Activated CD8-positive, alpha-beta memory T cell treated with anti-CD3 and anti-CD28 coated beads for 36 hours (primary cell): ENCODE measurements around the gene MTREX. TPM values are rescaled to one million over a fixed set of nuclear protein-coding genes. Genes with fewer than 3 reads are reported as not detected.

Experiments
- CTCF ChIA-PET: fragments of 350-600 bp; sonication (Branson Sonifier 250); formaldehyde crosslinking; loops from one replicate; lab custom pipeline; 2021; ENCODE audit warnings: antibody characterized with exemption; lab: Charles Lee
- POLR2A ChIA-PET: fragments of 350-600 bp; sonication (Branson Sonifier 250); formaldehyde crosslinking; loops from one replicate; lab custom pipeline; 2021; ENCODE audit warnings: antibody characterized with exemption; lab: Charles Lee
- total RNA-seq, 2 experiments: library from RNA; stranded (reverse); gene quantifications; one replicate each; pipeline ENCODE4 v1.2.3, GENCODE V29; 2021

MTREX gene
- total RNA-seq, 2 experiments from 2014 or later = 108 to 118 TPM

DNA sequence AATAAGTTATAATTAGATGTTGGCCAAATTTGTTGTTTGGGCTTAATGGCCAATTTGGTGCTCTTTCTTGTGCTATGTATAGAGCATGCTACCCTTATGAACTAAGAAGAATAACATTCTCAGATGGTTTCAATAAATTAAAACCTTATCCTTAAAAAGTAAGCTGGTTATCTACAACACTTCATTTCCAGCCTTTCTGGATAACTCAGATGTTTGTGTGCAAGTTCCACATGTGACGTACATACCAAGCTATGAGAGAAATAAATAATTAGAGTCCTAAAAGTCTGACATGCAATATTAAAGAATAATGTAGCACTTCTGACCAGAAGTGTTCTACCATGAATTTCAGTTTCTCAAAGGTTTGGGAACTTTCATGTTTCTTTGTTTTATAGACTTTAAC lies 11.7 kb downstream of the MTREX start:
- ChIA-PET POLR2A (no interaction called here), CTCF (no interaction called here)

GRCh38 chr5:55320571-55320970 lies 12.8 kb downstream of the MTREX start:
- POLR2A ChIA-PET = interaction anchor here (0.8 kb wide), 1 partner anchor 23 kb away, joined by 3 read pairs; no protein-coding TSS in a partner anchor
- CTCF ChIA-PET = no interaction called here

GRCh38 chr5:55324006-55324405 lies 16.2 kb downstream of the MTREX start:
- POLR2A ChIA-PET = no interaction called here
- CTCF ChIA-PET = no interaction called here

DNA sequence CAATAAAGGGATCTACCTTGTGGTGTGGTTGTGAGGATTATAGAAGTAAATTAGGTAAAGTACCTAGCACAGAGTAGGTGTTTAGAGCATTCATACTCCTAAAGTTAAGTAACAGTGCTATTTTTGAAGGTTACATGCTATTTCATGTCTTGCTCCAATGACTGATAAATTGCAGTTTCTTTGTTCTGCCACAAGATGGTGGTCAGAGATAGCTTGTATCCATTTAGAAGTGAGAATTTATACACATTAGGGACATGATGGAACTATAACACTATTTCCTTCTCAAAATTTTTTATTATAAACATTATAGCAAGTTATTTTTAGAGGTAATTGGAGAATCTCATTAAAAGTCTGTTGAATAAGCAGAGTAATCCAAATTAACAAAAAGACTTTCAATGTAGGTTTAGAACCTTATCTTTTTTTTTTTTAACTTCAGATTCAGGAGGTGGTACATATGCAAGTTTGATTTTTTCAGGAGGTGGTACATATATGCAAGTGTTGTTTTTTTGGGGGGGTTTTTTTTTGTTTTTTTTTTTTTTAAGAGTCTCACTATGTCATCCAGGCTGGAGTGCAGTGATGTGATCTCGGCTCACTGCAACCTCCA lies 17.1 kb downstream of the MTREX start:
- ChIA-PET CTCF (interaction anchor here (0.6 to 0.7 kb wide), 3 partner anchors 18 to 358 kb away, joined by 3 read pairs; no protein-coding TSS in a partner anchor), POLR2A (interaction anchor here (0.7 kb wide), 1 partner anchor 1054 kb away, joined by 3 read pairs; no protein-coding TSS in a partner anchor)

DNA sequence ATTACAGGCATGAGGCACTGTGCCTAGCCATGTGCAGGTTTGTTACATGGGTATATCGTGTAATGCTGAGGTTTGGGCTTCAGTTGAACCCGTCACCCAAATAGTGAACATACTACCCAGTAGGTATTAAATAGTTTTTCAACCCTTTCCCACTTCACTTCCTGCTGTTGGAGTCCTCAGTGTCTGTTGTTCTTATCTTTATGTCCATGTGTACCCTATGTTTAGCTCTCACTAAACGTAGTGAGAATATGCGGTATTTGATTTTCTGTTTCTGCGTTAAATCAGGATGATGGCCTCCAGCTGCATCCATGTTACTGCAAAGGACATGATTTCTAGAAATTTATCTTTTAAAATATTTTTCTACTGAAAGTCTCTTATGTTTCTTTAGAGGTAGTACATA lies 17.8 kb downstream of the MTREX start:
- CTCF ChIA-PET = no interaction called here
- POLR2A ChIA-PET = interaction anchor here (0.7 kb wide), 1 partner anchor 1054 kb away, joined by 3 read pairs; no protein-coding TSS in a partner anchor

DNA sequence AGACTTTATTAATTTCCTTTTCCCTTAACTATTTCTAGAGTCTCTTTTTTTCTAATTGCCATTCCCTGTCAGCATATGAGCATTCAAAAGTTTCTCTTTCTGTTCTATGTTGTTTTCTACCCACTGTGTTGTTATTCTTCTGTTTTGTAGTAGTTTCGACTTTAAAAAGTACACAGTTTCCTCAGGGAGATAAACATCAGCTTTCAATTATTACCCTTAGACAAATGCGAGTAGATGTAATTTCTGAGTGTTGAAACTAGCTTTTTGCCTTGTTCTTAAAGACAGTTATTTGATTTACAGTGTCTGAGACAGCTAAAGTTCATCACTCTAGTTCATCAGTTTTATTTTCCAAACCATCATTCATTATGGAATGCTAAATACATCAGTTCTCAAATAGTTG lies 19.5 kb downstream of the MTREX start:
- ChIA-PET CTCF (no interaction called here), POLR2A (no interaction called here)

GRCh38 chr5:55331321-55331720 lies 23.5 kb downstream of the MTREX start:
- CTCF ChIA-PET = no interaction called here

GRCh38 chr5:55333017-55333416 lies 25.2 kb downstream of the MTREX start:
- POLR2A ChIA-PET = no interaction called here
- CTCF ChIA-PET = no interaction called here

More at GRCh38 chr5:55331321-55331720, 23.5 kb downstream of the MTREX start:
- POLR2A ChIA-PET = no interaction called here

DNA sequence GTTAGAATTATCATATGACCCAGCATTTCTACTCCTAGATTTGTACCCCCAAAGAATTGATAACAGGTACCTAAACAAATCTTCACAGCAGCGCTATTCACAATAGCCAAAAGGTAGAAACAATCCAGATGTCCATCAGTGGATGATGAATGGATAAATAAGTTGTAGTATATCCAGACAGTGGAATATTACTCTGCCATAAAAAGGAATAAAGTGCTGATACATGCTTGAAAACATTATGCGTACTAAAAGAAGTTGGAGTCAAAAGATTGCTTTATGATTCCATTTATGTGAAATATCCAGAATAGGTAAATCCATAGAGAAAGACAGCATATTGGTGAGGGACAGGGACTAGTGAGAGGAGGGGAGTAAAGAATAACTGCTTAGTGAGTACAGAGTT lies 26.0 kb downstream of the MTREX start:
- ChIA-PET POLR2A (no interaction called here), CTCF (no interaction called here)

DNA sequence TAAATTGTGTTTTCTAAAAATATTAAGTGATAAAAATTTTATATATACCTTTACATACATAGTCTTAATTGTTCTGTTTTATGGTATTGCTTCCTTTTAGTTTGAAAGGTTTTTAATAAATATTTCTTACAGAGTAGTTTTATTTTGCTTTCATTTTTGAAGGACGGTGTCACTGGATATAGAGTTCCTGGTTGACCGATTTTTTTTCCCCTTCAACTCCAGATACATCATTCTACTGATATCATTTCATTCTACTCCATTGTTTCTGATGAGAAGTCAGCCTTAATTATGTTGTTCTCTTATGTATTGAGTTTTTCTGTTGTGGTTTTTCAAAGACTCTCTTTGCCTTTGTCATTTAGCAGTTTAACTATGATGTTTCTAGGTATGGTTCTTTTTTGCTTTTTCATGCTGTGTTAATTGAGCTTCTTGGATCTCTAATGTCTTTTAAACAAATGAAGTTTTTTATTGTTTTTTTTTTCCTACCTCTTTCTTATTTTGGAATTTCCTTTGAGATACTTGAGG lies 30.4 kb downstream of the MTREX start:
- CTCF ChIA-PET = no interaction called here
- POLR2A ChIA-PET = no interaction called here

- CTCF ChIA-PET = no interaction called here
- POLR2A ChIA-PET = no interaction called here
These were observed 31.0 kb downstream of the MTREX start for GRCh38 chr5:55338810-55339243.

GRCh38 chr5:55343107-55343506 lies 35.3 kb downstream of the MTREX start:
- ChIA-PET CTCF (interaction anchor here (0.5 kb wide), 1 partner anchor 18 kb away, joined by 3 read pairs; no protein-coding TSS in a partner anchor), POLR2A (no interaction called here)

- POLR2A ChIA-PET = interaction anchor here (0.6 kb wide), 1 partner anchor 23 kb away, joined by 3 read pairs; no protein-coding TSS in a partner anchor
- CTCF ChIA-PET = no interaction called here
These were observed 35.8 kb downstream of the MTREX start for GRCh38 chr5:55343609-55344008.

DNA sequence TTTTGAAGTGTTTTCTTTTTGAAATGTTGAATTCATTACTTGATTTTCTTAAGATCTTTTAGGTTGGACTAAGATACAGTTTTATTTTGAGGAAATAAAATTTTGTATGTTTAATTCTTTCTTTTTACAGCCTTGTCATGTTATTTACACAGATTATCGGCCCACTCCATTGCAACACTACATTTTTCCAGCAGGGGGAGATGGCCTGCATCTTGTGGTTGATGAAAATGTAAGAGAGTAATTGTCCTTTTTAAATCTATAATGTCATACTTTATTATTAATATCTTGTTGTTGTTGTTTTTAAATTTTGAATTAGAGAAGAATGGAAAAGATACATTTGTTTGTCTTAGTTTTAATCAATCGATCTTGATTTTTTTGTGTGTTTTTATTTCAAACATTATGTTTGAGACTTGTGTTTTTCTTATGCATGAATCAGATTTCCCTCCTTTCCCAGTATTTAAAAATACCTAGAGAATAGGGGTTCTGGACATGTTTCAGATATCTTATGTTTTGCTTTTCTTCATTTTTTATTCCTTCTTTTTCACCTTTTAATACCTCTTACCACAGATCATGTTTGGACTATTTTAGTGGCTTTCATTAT lies 36.7 kb downstream of the MTREX start:
- POLR2A ChIA-PET = no interaction called here
- CTCF ChIA-PET = no interaction called here

DNA sequence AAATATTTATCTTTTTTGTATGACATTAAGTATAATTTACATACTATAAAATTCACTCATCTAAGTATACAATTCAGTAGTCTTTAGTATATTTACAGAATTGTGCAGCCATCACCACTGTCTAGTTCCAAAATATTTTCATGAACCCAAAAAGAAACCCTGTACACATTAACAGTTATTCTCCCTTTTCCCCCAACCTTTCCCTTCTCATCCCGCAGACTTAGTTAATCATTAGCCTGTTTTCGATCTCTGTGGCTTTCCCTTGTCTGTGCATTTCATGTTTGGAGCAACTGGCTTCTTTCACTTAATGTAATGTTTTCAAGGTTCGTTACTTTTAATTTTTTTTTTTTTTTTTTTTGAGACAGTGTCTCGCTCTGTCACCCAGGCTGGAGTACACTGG lies 37.5 kb downstream of the MTREX start:
- CTCF ChIA-PET = interaction anchor here (0.7 kb wide), 3 partner anchors 20 to 282 kb away, joined by 3 to 4 read pairs (median 3); no protein-coding TSS in a partner anchor
- POLR2A ChIA-PET = no interaction called here

- ChIA-PET POLR2A (no interaction called here), CTCF (no interaction called here)
These were observed 40.0 kb downstream of the MTREX start for GRCh38 chr5:55347786-55348185.

GRCh38 chr5:55350754-55351153 lies 43.0 kb downstream of the MTREX start:
- POLR2A ChIA-PET = no interaction called here
- CTCF ChIA-PET = no interaction called here

DNA sequence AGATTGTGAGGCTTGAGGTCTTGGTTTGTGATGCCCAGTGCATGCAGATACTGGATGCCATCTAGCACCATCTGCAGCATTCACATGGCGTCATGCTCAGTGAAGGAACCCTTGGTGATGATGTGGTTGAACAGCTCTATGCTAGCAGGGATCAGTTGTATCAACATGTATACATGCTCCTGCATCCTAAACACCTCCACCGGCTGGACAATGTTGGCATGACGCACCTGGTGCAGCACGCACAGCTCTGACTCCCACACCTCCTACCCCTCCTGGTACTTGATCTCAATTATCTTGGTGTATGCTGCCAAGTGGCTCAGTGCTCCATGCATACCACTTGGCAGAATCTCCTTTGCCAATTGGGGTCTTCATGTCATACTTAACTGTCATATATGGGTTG lies 49.1 kb downstream of the MTREX start:
- CTCF ChIA-PET = no interaction called here
- POLR2A ChIA-PET = no interaction called here

GRCh38 chr5:55360190-55360589 lies 52.4 kb downstream of the MTREX start:
- ChIA-PET POLR2A (no interaction called here), CTCF (no interaction called here)

- CTCF ChIA-PET = no interaction called here
- POLR2A ChIA-PET = no interaction called here
These were observed 56.1 kb downstream of the MTREX start for GRCh38 chr5:55363856-55364255.
